SK-N-SH (cell line): Measurements from ENCODE around the gene METAP1. TPM values are rescaled to one million over a fixed set of nuclear protein-coding genes. Genes with fewer than 3 reads are reported as not detected.

Experiments used
- CTCF ChIA-PET: fragments of 300-600, 350-600 bp; formaldehyde crosslinking; extraction: SDS; loops from one replicate; lab custom pipeline; 2021; lab: Yijun Ruan, JAX
- POLR2A ChIA-PET: fragments of 350-600 bp; sonication (Branson Sonifier 250); formaldehyde crosslinking; extraction: SDS; loops from one replicate; lab custom pipeline; 2020; ENCODE audit warnings: antibody characterized with exemption, inconsistent platforms; lab: Yijun Ruan, JAX
- DNase-seq: peaks from one replicate; pipeline ENCODE4 v3.0.0; 2012
- H2AFZ ChIP-seq: fragments of 200-600 bp; sonication (generic); 2 replicates; pipeline ENCODE4 v1.8.1; 2016; ENCODE audit warnings: antibody characterized with exemption, mild to moderate bottlenecking, low read depth
- H3F3A ChIP-seq: fragments of 200-600 bp; sonication (generic); replicated peaks from 2 replicates; pipeline ENCODE3; 2016; ENCODE audit warnings: antibody characterized with exemption, mild to moderate bottlenecking; ENCODE audit not compliant: insufficient read depth
- H3K27ac ChIP-seq, 2 experiments: fragments of 200-500 bp in 1 of 2; fragments of 200-600 bp in 1 of 2; sonication (Bioruptor generic) in 1 of 2; sonication (generic), shearing (Covaris generic) in 1 of 2; 2 replicates each; pipeline versions ENCODE4 v1.5.1 to v1.6.1; 2014 to 2016; ENCODE audit warnings: low read depth in 2 of 2, inconsistent platforms in 1 of 2, low read length in 1 of 2, mild to moderate bottlenecking in 1 of 2, mixed read lengths in 1 of 2
- H3K27me3 ChIP-seq: fragments of 200-600 bp; sonication (generic), shearing (Covaris generic); 2 replicates; pipeline ENCODE4 v1.6.1; 2016; ENCODE audit warnings: mixed run types; ENCODE audit not compliant: insufficient read depth
- H3K36me3 ChIP-seq, 2 experiments: fragments of 200-500 bp in 1 of 2; fragments of 200-600 bp in 1 of 2; sonication (Bioruptor generic) in 1 of 2; sonication (generic) in 1 of 2; replicated peaks in 1 of 2; 2 replicates each; pipeline versions ENCODE3 to v1.5.1; 2014 to 2016; ENCODE audit warnings: low read length in 1 of 2, mild to moderate bottlenecking in 1 of 2; ENCODE audit not compliant: insufficient read depth in 2 of 2, control insufficient read depth in 1 of 2
- H3K4me1 ChIP-seq, 2 experiments: fragments of 200-500 bp in 1 of 2; fragments of 200-600 bp in 1 of 2; sonication (Bioruptor generic) in 1 of 2; sonication (generic), shearing (Covaris generic) in 1 of 2; 2 replicates each; pipeline versions ENCODE4 v1.5.1 to v1.6.1; 2014 to 2016; ENCODE audit warnings: low read depth in 1 of 2, low read length in 1 of 2, mixed run types in 1 of 2; ENCODE audit not compliant: insufficient read depth in 2 of 2, control insufficient read depth in 1 of 2
- H3K4me2 ChIP-seq: fragments of 200-600 bp; sonication (generic), shearing (Covaris generic); 2 replicates; pipeline ENCODE4 v1.6.1; 2017; ENCODE audit warnings: mixed run types
- H3K4me3 ChIP-seq, 2 experiments: fragments of 200-500 bp in 1 of 2; fragments of 200-600 bp in 1 of 2; sonication (Bioruptor generic) in 1 of 2; sonication (generic), shearing (Covaris generic) in 1 of 2; 2 replicates each; pipeline versions ENCODE4 v1.5.1 to v1.8.1; 2014 to 2016; ENCODE audit warnings: low read depth in 2 of 2, inconsistent platforms in 1 of 2, low read length in 1 of 2, mild to moderate bottlenecking in 1 of 2, mixed read lengths in 1 of 2, moderate library complexity in 1 of 2
- H3K79me2 ChIP-seq: fragments of 200-600 bp; sonication (generic); 2 replicates; pipeline ENCODE4 v1.8.1; 2017; ENCODE audit warnings: mild to moderate bottlenecking; ENCODE audit not compliant: insufficient read depth
- H3K9ac ChIP-seq: fragments of 200-600 bp; sonication (generic); 2 replicates; pipeline ENCODE4 v1.6.1; 2017; ENCODE audit warnings: mixed run types
- H3K9me2 ChIP-seq: fragments of 200-600 bp; sonication (generic); 2 replicates; pipeline ENCODE4 v1.6.1; 2017; ENCODE audit warnings: mixed run types
- H3K9me3 ChIP-seq: fragments of 200-600 bp; sonication (generic); 2 replicates; pipeline ENCODE4 v1.6.1; 2017; ENCODE audit warnings: mixed run types, mild to moderate bottlenecking, moderate library complexity
- H4K20me1 ChIP-seq: fragments of 200-600 bp; sonication (generic); 2 replicates; pipeline ENCODE4 v1.6.1; 2017; ENCODE audit warnings: mild to moderate bottlenecking, mixed run types; ENCODE audit not compliant: insufficient read depth
- CHD2 ChIP-seq: fragments of 150-350 bp; IDR thresholded peaks from 2 replicates; pipeline ENCODE4 v1.6.1; 2018; ENCODE audit warnings: low read length; ENCODE audit not compliant: partially characterized antibody
- CTCF ChIP-seq: fragments of 200-600 bp; sonication (generic); IDR thresholded peaks from 2 replicates; pipeline ENCODE4 v1.6.1; 2017; ENCODE audit warnings: antibody characterized with exemption, mild to moderate bottlenecking, moderate library complexity
- ELF1 ChIP-seq: IDR thresholded peaks from 2 replicates; pipeline ENCODE4 v1.4.0; 2012
- GATA2 ChIP-seq: sonication (generic); formaldehyde crosslinking; IDR thresholded peaks from 2 replicates; pipeline ENCODE4 v1.5.0; 2020; ENCODE audit warnings: mild to moderate bottlenecking, missing genetic modification reagents
- IRF3 ChIP-seq: fragments of 150-350 bp; IDR thresholded peaks from 2 replicates; pipeline ENCODE4 v1.6.1; 2016; ENCODE audit warnings: mild to moderate bottlenecking, low read depth, low read length
- JUND ChIP-seq: IDR thresholded peaks from 2 replicates; pipeline ENCODE4 v1.4.0; 2012
- MAX ChIP-seq: IDR thresholded peaks from 2 replicates; pipeline ENCODE4 v1.4.0; 2012; ENCODE audit warnings: low read depth
- MXI1 ChIP-seq: IDR thresholded peaks from 2 replicates; pipeline ENCODE4 v1.6.1; 2012; ENCODE audit warnings: mild to moderate bottlenecking, low read depth, low read length, improper control_type of control experiment
- NRF1 ChIP-seq: IDR thresholded peaks from 2 replicates; pipeline ENCODE4 v1.6.1; 2012; ENCODE audit warnings: low read depth, mild to moderate bottlenecking, low read length
- RAD21 ChIP-seq: IDR thresholded peaks from 2 replicates; pipeline ENCODE4 v1.6.1; 2012; ENCODE audit warnings: mild to moderate bottlenecking, low read length
- RCOR1 ChIP-seq: fragments of 150-350 bp; IDR thresholded peaks from 2 replicates; pipeline ENCODE4 v1.6.1; 2017; ENCODE audit warnings: antibody characterized with exemption, low read length
- REST ChIP-seq: IDR thresholded peaks from 2 replicates; pipeline ENCODE4 v1.6.1; 2012; ENCODE audit warnings: mild to moderate bottlenecking, low read depth, low read length, moderate library complexity
- RFX5 ChIP-seq: IDR thresholded peaks from 2 replicates; pipeline ENCODE4 v1.6.1; 2012; ENCODE audit warnings: mild to moderate bottlenecking, improper control_type of control experiment, low read length
- RXRA ChIP-seq: IDR thresholded peaks from 2 replicates; pipeline ENCODE4 v1.4.0; 2012; ENCODE audit warnings: low read depth, mild to moderate bottlenecking, borderline replicate concordance
- SIN3A ChIP-seq: IDR thresholded peaks from 2 replicates; pipeline ENCODE4 v1.6.1; 2012; ENCODE audit warnings: low read depth, mild to moderate bottlenecking, low read length, moderate library complexity, borderline replicate concordance
- TAF1 ChIP-seq: IDR thresholded peaks from 2 replicates; pipeline ENCODE4 v1.6.1; 2012; ENCODE audit warnings: low read depth, mild to moderate bottlenecking, low read length, moderate library complexity, borderline replicate concordance
- TEAD4 ChIP-seq: IDR thresholded peaks from 2 replicates; pipeline ENCODE4 v1.4.0; 2012; ENCODE audit warnings: mild to moderate bottlenecking, borderline replicate concordance; ENCODE audit not compliant: insufficient read depth
- WGBS: methylation state at CpG from one replicate; pipeline ENCODE4 v1.1.6; 2017; ENCODE audit warnings: low lambda C conversion rate; 5-methylcytosine and 5-hydroxymethylcytosine counted together
- polyA plus RNA-seq, 3 experiments: library from polyadenylated mRNA; depleted of rRNA; stranded (reverse); fragments of >200 nt; gene quantifications; 2 replicates each; pipeline ENCODE4 v1.2.3, GENCODE V29; 2012

The METAP1 gene
- polyA plus RNA-seq, 1 of the 3 experiments (the other 2 are of a cell fraction), result 41.0 TPM

GRCh38 chr4:98966926-98967325, 28.6 kb upstream of the METAP1 start:
- H3K9me2 ChIP-seq, result no peaks in the 10 kb centered on the region
- no peaks in the 10 kb centered on the region for H3F3A ChIP-seq
- peaks cover 3 to 6% of the 10 kb centered on the region in 2 experiments; a peak in 3 of 4 replicates for H3K4me1 ChIP-seq
- H3K4me2 ChIP-seq, result no peak overlapping the region
- H3K27ac ChIP-seq, result no peak overlapping the region
- WGBS, result 81% methylated on average over 3 of the region's 3 CpGs
- POLR2A ChIA-PET, result no interaction called here
- no peak overlapping the region for H3K4me3 ChIP-seq
- H3K27me3 ChIP-seq, result no peaks in the 10 kb centered on the region
- no peak for TF ChIP-seq JUND
- no peak for TF ChIP-seq GATA2 (CRISPR knock-in tag)
- TF ChIP-seq MXI1, result no peak
- no peak for TF ChIP-seq NRF1
- TF ChIP-seq RAD21, result no peak
- no peak for TF ChIP-seq TAF1
- no peak for TF ChIP-seq CHD2
- no peak for TF ChIP-seq MAX
- TF ChIP-seq IRF3, result no peak
- no peak for TF ChIP-seq SIN3A
- no peak for TF ChIP-seq RXRA
- TF ChIP-seq CTCF, result no peak
- TF ChIP-seq RCOR1, result no peak
- no peak for TF ChIP-seq ELF1
- no peak for TF ChIP-seq REST
- TF ChIP-seq TEAD4, result no peak
- no peak for TF ChIP-seq RFX5
- no peak overlapping the region for H3K9ac ChIP-seq
- H3K36me3 ChIP-seq, result no peaks in the 10 kb centered on the region
- H4K20me1 ChIP-seq, result no peaks in the 10 kb centered on the region
- no peaks in the 10 kb centered on the region for H3K79me2 ChIP-seq
- CTCF ChIA-PET, result interaction anchor here (0.8 to 2.8 kb wide), 4 partner anchors 13 to 438 kb away, joined by 3 to 12 read pairs (median 4); partner anchors contain the start of gene METAP1
- DNase-seq, result no peak
- H3K9me3 ChIP-seq, result no peaks in the 10 kb centered on the region
- H2AFZ ChIP-seq, result no peak overlapping the region
